ENCODE results near the gene POU2F2.
A peak's percentile ranks its signal among the peaks of the same experiment; 100 is the strongest.

The POU2F2 gene

GRCh38 chr19:42149447-42150202 is 17.4 kb upstream of the POU2F2 start:
- no peak overlapping the region for H3K27ac ChIP-seq

DNA sequence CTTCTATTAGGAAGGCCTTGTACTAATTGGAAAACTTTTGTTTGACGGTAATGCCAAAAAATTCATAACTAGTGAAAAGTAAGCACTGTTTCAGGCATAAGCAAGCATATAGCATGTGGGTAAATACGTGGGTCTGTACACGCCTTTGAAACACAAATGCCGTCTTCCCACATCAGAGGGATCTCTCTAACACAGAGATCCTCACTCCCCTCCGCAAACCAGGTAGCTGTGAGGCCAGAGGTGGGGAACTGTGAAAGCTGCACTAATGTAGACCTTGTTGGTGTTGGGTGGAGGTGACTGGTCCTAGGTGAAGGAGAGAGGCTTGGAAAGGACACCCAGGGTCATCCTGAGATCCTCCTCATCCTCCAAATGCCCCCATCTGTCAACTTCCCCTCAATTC is 16.0 kb upstream of the POU2F2 start:
- H3K27ac ChIP-seq: no peak overlapping the region
- TF ChIP-seq, protein P1, sequence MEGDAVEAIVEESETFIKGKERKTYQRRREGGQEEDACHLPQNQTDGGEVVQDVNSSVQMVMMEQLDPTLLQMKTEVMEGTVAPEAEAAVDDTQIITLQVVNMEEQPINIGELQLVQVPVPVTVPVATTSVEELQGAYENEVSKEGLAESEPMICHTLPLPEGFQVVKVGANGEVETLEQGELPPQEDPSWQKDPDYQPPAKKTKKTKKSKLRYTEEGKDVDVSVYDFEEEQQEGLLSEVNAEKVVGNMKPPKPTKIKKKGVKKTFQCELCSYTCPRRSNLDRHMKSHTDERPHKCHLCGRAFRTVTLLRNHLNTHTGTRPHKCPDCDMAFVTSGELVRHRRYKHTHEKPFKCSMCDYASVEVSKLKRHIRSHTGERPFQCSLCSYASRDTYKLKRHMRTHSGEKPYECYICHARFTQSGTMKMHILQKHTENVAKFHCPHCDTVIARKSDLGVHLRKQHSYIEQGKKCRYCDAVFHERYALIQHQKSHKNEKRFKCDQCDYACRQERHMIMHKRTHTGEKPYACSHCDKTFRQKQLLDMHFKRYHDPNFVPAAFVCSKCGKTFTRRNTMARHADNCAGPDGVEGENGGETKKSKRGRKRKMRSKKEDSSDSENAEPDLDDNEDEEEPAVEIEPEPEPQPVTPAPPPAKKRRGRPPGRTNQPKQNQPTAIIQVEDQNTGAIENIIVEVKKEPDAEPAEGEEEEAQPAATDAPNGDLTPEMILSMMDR (conservative IDR thresholded peaks at IDR 0.05): no peak
- TF ChIP-seq ZFX (IDR thresholded peaks at IDR 0.05): no peak

More at GRCh38 chr19:42149447-42150202, 17.4 kb upstream of the POU2F2 start:
- TF ChIP-seq, protein P1 (conservative IDR thresholded peaks at IDR 0.05): no peak
- no peak for TF ChIP-seq ZFX (IDR thresholded peaks at IDR 0.05)

- TF ChIP-seq, protein P1 (conservative IDR thresholded peaks at IDR 0.05): no peak
- TF ChIP-seq ZFX (IDR thresholded peaks at IDR 0.05): no peak
Observed at GRCh38 chr19:42143341-42144234, 11.3 kb upstream of the POU2F2 start.

DNA sequence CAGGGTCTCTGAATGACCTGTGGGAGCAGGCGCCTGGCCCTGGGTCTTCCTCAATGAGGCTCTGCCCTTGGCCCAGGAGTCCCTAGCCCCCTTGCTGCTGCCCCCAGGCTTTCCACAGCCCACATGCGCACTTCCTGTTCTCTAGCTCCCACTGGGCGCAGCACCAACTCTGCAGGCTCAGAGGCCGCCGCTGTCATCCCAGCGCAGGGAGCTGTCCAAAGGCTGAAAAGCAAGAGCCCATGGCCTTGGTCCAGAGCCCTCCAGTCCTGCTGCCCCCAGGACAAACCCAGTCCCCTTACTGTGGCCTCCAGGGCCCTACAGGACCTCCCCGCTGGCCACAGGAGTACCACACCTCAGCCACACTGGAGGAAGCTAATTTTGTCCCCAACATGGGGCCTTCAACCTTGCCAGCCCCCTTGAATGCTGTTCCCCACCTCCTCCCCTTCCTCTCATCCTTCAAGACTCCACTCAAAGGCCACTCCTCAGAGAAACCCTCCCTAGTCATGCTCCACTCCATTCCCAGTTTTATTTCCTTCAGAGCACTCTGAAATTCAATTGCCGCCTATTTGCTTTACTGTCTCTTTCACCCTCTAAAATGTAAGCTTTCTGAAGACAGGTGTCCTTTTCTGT is 8.0 kb upstream of the POU2F2 start:
- no peak overlapping the region for H3K27ac ChIP-seq
- TF ChIP-seq ZFX (IDR thresholded peaks at IDR 0.05): no peak
- TF ChIP-seq, protein P1 (conservative IDR thresholded peaks at IDR 0.05): no peak

More at GRCh38 chr19:42143341-42144234, 11.3 kb upstream of the POU2F2 start:
- no peak overlapping the region for H3K27ac ChIP-seq

GRCh38 chr19:42134535-42135070 is 2.4 kb upstream of the POU2F2 start:
- TF ChIP-seq, protein P1 (conservative IDR thresholded peaks at IDR 0.05): no peak
- TF ChIP-seq ZFX (IDR thresholded peaks at IDR 0.05): no peak
- no peak overlapping the region for H3K27ac ChIP-seq

- TF ChIP-seq ZFX (IDR thresholded peaks at IDR 0.05): no peak
- TF ChIP-seq, protein P1 (conservative IDR thresholded peaks at IDR 0.05): peak; percentile 84
- H3K27ac ChIP-seq: no peak overlapping the region
Observed at GRCh38 chr19:42132851-42133528, 744 bp upstream of the POU2F2 start.

Data from C4-2B (cell line).